Liver (tissue), 3 donors: Measurements from ENCODE around the gene RPL23.

ENCODE experiments used
- ATF3 ChIP-seq: IDR thresholded peaks from 2 replicates; pipeline ENCODE4 v1.6.1; 2016; ENCODE audit warnings: antibody characterized with exemption
- CTCF ChIP-seq: fragments of 150-350 bp; IDR thresholded peaks from 2 replicates; pipeline ENCODE4 v1.5.1; 2017; ENCODE audit warnings: improper control_type of control experiment, low read depth, low read length; ENCODE audit not compliant: missing input control
- EGR1 ChIP-seq, 2 donors: IDR thresholded peaks; 2 replicates each; pipeline ENCODE4 v1.6.1; 2016 to 2018; ENCODE audit warnings: antibody characterized with exemption in 2 of 2, low read depth in 2 of 2
- FOXA1 ChIP-seq: IDR thresholded peaks from 2 replicates; pipeline ENCODE4 v1.6.1; 2016; ENCODE audit warnings: antibody characterized with exemption
- FOXA2 ChIP-seq: IDR thresholded peaks from 2 replicates; pipeline ENCODE4 v1.6.1; 2016; ENCODE audit warnings: antibody characterized with exemption
- GABPA ChIP-seq, 2 donors: IDR thresholded peaks in 1 of 2; conservative IDR thresholded peaks in 1 of 2; 2 replicates each; pipeline ENCODE4 v1.6.1; 2016; ENCODE audit warnings: antibody characterized with exemption in 2 of 2, mild to moderate bottlenecking in 1 of 2, moderate library complexity in 1 of 2
- JUND ChIP-seq, 2 donors: IDR thresholded peaks; 2 replicates each; pipeline ENCODE4 v1.6.1; 2016; ENCODE audit warnings: antibody characterized with exemption in 2 of 2
- RAD21 ChIP-seq, 2 donors: IDR thresholded peaks; 2 replicates each; pipeline ENCODE4 v1.6.1; 2016; ENCODE audit warnings: antibody characterized with exemption in 2 of 2, mild to moderate bottlenecking in 2 of 2
- SP1 ChIP-seq: IDR thresholded peaks from 2 replicates; pipeline ENCODE4 v1.6.1; 2018; ENCODE audit warnings: antibody characterized with exemption, mild to moderate bottlenecking
- TAF1 ChIP-seq: conservative IDR thresholded peaks from 2 replicates; pipeline ENCODE4 v1.6.1; 2016; ENCODE audit warnings: antibody characterized with exemption, mild to moderate bottlenecking
- YY1 ChIP-seq: IDR thresholded peaks from 2 replicates; pipeline ENCODE4 v1.6.1; 2016; ENCODE audit warnings: antibody characterized with exemption, mild to moderate bottlenecking
- TF ChIP-seq, protein P1 (sequence below): IDR thresholded peaks from 2 replicates; pipeline ENCODE4 v1.6.1; 2016; ENCODE audit warnings: antibody characterized with exemption
- TF ChIP-seq, protein P2 (sequence below): IDR thresholded peaks from 2 replicates; pipeline ENCODE4 v1.6.1; 2016; ENCODE audit warnings: antibody characterized with exemption, mild to moderate bottlenecking
- TF ChIP-seq, protein P3 (sequence below): IDR thresholded peaks from 2 replicates; pipeline ENCODE4 v1.6.1; 2016; ENCODE audit warnings: antibody characterized with exemption
- donor health status: healthy.
- donor health status: healthy.

GRCh38 chr17:38871247-38872015 is 17.9 kb upstream of the RPL23 start:
- no peak for TF ChIP-seq CTCF
- TF ChIP-seq, protein P1, sequence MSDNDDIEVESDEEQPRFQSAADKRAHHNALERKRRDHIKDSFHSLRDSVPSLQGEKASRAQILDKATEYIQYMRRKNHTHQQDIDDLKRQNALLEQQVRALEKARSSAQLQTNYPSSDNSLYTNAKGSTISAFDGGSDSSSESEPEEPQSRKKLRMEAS = peak; percentile 76
- peak; percentile 37 for TF ChIP-seq YY1
- peak; percentile 33 for TF ChIP-seq TAF1
- TF ChIP-seq JUND (IDR thresholded peaks at IDR 0.05) = peak; percentile 97 to 99
- TF ChIP-seq, protein P2, sequence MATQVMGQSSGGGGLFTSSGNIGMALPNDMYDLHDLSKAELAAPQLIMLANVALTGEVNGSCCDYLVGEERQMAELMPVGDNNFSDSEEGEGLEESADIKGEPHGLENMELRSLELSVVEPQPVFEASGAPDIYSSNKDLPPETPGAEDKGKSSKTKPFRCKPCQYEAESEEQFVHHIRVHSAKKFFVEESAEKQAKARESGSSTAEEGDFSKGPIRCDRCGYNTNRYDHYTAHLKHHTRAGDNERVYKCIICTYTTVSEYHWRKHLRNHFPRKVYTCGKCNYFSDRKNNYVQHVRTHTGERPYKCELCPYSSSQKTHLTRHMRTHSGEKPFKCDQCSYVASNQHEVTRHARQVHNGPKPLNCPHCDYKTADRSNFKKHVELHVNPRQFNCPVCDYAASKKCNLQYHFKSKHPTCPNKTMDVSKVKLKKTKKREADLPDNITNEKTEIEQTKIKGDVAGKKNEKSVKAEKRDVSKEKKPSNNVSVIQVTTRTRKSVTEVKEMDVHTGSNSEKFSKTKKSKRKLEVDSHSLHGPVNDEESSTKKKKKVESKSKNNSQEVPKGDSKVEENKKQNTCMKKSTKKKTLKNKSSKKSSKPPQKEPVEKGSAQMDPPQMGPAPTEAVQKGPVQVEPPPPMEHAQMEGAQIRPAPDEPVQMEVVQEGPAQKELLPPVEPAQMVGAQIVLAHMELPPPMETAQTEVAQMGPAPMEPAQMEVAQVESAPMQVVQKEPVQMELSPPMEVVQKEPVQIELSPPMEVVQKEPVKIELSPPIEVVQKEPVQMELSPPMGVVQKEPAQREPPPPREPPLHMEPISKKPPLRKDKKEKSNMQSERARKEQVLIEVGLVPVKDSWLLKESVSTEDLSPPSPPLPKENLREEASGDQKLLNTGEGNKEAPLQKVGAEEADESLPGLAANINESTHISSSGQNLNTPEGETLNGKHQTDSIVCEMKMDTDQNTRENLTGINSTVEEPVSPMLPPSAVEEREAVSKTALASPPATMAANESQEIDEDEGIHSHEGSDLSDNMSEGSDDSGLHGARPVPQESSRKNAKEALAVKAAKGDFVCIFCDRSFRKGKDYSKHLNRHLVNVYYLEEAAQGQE = peak; percentile 52
- peak; percentile 13 for TF ChIP-seq FOXA2
- peak; percentile 73 to 78 for TF ChIP-seq RAD21 (IDR thresholded peaks at IDR 0.05)
- TF ChIP-seq GABPA (IDR thresholded peaks at IDR 0.05 in 1 of 2, conservative IDR thresholded peaks at IDR 0.05 in 1 of 2) = peak in 1 of 2 donors; percentile 52
- peak; percentile 96 for TF ChIP-seq ATF3
- TF ChIP-seq FOXA1 = no peak
- peak; percentile 84 for TF ChIP-seq SP1
- no peak for TF ChIP-seq EGR1 (IDR thresholded peaks at IDR 0.05; ENCODE audit: low read depth in 2 of 2)
- TF ChIP-seq, protein P3, sequence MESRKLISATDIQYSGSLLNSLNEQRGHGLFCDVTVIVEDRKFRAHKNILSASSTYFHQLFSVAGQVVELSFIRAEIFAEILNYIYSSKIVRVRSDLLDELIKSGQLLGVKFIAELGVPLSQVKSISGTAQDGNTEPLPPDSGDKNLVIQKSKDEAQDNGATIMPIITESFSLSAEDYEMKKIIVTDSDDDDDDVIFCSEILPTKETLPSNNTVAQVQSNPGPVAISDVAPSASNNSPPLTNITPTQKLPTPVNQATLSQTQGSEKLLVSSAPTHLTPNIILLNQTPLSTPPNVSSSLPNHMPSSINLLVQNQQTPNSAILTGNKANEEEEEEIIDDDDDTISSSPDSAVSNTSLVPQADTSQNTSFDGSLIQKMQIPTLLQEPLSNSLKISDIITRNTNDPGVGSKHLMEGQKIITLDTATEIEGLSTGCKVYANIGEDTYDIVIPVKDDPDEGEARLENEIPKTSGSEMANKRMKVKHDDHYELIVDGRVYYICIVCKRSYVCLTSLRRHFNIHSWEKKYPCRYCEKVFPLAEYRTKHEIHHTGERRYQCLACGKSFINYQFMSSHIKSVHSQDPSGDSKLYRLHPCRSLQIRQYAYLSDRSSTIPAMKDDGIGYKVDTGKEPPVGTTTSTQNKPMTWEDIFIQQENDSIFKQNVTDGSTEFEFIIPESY = peak; percentile 38
